Measurements from ENCODE around the gene PDSS1.

DNA sequence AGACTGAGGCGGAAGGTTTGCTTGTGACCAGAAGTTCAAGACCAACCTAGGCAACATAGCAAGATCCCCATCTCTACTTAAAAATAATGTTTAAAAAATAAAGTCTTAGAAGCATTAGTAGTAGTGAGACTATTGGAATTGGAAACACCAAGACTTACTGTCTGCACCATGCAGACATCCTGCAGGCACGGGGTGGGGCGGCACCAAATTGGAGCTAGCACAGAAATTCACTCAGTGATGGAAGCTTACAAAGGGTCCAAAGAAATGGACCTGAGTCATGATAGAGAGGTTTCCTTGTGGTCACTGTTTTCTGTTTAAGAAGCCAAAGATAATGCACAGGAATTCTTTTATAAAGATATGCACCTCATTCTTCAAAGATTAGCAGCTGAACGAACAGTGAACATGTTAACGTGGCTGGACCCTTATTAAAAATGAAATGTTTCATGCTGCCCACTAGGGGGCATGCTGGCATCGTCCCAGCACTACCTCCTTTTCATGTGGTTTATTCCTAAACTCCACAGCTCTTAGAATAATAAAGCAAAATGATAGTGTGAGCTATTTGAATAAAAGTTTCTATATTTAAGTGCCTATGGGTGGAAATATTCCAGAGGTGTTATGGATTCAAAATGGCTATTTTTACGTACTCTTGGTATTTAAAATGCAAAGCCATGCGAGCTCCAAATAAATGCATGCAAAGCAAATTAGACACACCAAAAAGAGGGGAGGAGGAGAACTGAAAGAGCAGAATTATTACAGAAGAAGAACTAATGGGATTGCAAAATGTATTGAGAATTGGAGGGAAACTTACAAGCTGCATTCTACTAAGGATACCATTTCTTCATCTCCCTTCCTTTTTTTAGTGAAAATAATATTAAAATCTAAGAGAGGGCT is 28.6 kb downstream of the PDSS1 start:
- TF ChIP-seq MXI1 (IDR thresholded peaks at IDR 0.05; ENCODE audit: borderline replicate concordance, low read depth, low read length) (no peak), POLR2A (IDR thresholded peaks at IDR 0.05; ENCODE audit: low read depth, low read length) (no peak), SMC3 (IDR thresholded peaks at IDR 0.05; ENCODE audit: low read depth, low read length) (peak; percentile 91), CHD1 (IDR thresholded peaks at IDR 0.05; ENCODE audit: low read depth, low read length) (no peak), CEBPB (IDR thresholded peaks at IDR 0.05; ENCODE audit: low read depth, low read length) (no peak), BHLHE40 (IDR thresholded peaks at IDR 0.05; ENCODE audit: low read depth, low read length) (no peak), RAD21 (IDR thresholded peaks at IDR 0.05; ENCODE audit: low read length) (peak; percentile 85)
- TF ChIP-seq, protein P1, sequence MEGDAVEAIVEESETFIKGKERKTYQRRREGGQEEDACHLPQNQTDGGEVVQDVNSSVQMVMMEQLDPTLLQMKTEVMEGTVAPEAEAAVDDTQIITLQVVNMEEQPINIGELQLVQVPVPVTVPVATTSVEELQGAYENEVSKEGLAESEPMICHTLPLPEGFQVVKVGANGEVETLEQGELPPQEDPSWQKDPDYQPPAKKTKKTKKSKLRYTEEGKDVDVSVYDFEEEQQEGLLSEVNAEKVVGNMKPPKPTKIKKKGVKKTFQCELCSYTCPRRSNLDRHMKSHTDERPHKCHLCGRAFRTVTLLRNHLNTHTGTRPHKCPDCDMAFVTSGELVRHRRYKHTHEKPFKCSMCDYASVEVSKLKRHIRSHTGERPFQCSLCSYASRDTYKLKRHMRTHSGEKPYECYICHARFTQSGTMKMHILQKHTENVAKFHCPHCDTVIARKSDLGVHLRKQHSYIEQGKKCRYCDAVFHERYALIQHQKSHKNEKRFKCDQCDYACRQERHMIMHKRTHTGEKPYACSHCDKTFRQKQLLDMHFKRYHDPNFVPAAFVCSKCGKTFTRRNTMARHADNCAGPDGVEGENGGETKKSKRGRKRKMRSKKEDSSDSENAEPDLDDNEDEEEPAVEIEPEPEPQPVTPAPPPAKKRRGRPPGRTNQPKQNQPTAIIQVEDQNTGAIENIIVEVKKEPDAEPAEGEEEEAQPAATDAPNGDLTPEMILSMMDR (conservative IDR thresholded peaks at IDR 0.05; ENCODE audit: low read depth, low read length), result peak; percentile 84
- TF ChIP-seq, protein P2, sequence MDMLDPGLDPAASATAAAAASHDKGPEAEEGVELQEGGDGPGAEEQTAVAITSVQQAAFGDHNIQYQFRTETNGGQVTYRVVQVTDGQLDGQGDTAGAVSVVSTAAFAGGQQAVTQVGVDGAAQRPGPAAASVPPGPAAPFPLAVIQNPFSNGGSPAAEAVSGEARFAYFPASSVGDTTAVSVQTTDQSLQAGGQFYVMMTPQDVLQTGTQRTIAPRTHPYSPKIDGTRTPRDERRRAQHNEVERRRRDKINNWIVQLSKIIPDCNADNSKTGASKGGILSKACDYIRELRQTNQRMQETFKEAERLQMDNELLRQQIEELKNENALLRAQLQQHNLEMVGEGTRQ (IDR thresholded peaks at IDR 0.05; ENCODE audit: low read depth, low read length), result no peak
